ENCODE measurements around the gene DDO.
"Not testable (repeated sequence)": the region's sequence is repeated elsewhere in the genome, so short reads cannot be mapped to it uniquely, and the experiment has no call there.

DDO gene

GRCh38 chr6:110415086-110415916, at the start of gene DDO:
DDO (minus strand) TSS chr6:110415575; CDS start chr6:110413462, 2,113 bp downstream.
- no peak for DNase-seq

DNA sequence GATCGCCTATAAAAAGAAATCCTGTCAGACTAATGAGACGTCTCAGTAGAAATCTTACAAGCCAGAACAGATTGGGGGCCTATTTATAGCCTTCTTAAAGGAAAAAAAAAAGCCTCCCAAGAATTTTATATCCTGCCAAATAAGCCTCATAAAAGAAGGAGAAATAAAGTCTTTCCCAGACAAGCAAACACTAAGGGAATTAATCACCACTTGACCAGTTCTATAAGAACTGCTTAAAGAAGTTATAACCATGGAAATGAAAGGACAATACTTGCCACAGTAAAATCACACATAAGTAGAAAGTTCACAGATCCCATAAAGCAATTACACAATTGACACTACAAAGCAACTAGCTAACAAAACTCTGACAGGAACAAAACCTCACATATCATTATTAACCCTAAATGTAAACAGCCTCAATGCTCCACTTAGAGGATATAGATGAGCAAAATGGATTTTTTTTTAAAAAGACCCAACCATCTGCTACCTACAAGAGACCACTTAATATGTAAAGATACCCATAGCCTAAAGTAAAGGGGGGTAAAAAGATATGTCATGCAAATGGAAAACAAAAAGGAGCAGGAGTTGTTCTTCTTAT, 47.6 kb upstream of the DDO start:
- DNase-seq: no peak

DNA sequence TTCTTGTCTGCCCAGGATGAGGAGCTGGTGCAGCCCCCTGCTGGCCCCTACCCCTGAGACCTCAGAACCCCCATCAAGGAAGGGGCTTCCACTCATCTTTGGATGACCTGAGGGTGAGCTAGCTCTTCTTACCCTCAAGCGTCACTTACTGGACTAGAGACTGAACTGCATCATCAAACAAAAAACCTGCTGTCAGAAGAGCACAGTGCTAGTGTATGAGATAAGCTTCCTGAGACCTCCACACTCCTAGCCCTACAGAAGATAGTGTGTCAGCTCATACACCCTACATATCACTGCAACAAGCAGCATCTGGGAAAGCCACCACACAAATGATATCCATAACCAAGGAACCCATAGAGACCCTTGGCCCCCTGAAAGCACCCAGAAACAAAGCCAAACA, 46.0 kb upstream of the DDO start:
- no peak for DNase-seq

- DNase-seq: no peak
Measured at GRCh38 chr6:110459137-110459536, 43.8 kb upstream of the DDO start.

GRCh38 chr6:110458476-110458875, 43.1 kb upstream of the DDO start:
- DNase-seq: no peak

DNA sequence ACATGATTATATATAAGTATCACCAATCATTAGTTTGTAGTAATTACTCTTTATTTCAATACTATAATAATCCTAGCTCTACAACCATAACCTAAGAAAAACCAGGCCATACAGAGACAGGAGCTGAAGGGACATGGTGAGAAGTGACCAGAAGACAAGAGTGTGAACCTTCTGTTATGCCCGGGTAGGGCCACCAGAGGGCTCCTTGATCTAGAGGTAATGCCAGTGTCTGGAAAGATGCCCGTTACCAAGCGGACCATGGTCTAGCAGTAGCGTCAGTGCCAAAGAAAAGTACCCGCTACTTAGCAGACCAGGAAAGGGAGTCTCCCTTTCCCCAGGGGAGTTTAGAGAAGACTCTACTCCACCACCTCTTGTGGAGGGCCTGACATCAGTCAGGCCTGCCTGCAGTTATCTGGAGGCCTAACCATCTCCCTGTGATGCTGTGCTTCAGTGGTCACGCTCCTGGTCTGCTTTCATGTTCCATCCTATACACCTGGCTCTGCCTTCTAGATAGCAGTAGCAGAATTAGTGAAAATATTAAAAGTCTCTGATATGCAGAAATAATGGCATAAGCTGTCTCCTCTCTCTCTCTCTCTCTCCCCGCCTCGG, 42.3 kb upstream of the DDO start:
- not testable (repeated sequence) for DNase-seq

DNA sequence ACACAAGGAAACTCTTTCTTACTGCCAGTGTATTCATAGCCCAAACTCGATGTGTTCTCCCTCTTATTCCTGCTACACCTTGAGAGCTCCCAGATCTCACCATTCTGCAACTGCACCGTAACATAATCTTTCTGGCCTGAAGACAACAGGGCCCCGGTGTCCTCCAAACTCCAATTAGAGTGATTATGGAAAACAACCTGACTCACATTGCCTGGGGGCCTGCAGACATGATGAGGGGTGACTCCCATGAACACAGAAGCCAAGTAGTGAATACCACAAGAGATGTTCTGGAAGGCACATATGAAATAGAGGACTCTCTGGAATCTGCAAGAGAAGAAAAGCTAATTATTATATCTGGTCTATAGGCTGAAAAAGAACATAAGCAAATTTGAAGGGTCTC, 41.3 kb upstream of the DDO start:
- no peak for DNase-seq

DNA sequence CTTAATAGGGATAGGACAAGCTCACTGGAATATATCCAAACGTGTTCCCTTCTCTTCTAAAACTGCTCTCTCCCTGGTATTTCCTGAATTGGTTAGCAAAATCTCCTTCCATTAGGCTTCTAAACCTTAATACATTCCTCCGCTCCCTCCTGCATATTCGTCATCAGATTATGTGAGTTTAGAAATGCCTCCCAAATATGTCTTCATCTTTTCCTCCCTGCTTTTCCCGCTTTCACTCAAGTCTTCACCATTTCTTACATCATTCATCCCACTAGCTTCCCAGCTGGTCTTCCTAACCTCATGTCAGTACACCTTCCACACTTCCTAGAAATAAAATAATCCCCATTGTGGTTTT, 34.1 kb upstream of the DDO start:
- no peak for DNase-seq

GRCh38 chr6:110448846-110449540, 33.6 kb upstream of the DDO start:
- no peak for DNase-seq

- DNase-seq: no peak
Measured at GRCh38 chr6:110447761-110448160, 32.4 kb upstream of the DDO start.

DNA sequence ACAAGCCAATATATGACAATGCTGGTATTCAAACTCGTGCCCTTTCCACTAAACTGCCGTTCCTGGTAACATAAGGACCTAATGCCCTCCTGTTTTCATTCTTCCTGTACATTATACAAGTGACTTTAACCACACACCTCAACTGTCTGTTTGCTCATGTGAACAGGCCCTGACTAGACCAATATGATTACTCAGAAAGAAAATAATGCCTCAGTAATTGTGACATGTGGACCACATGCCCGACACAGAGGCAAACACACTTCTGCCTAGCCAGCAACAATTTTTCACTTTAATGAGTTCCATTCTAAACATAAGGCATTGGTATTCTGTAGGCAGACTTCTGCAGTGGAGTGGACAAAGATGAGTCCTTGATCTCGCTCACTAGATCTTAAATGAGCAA, 31.0 kb upstream of the DDO start:
- no peak for DNase-seq

- no peak for DNase-seq
Measured at GRCh38 chr6:110440026-110440425, 24.7 kb upstream of the DDO start.

DNA sequence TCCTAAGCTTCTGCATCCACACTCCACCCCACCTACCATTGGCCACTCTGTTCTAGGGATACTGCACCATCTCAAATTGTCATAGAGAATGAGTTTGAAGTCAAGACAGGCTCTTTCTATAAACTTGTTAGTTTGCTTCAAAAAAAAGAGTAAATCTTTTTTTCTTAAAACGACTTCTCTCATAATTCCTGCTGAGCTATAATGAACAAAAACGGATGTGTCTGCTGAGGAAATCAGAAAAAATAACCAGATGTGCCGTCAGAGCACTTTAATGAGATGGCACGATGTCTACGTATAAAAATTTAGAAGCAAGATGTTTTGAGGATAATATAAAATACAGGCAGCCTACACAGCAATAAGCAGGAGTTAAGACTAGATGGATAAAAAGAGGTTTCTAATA, 24.0 kb upstream of the DDO start:
- DNase-seq: no peak

- no peak for DNase-seq
Measured at GRCh38 chr6:110434961-110435602, 19.7 kb upstream of the DDO start.

DNA sequence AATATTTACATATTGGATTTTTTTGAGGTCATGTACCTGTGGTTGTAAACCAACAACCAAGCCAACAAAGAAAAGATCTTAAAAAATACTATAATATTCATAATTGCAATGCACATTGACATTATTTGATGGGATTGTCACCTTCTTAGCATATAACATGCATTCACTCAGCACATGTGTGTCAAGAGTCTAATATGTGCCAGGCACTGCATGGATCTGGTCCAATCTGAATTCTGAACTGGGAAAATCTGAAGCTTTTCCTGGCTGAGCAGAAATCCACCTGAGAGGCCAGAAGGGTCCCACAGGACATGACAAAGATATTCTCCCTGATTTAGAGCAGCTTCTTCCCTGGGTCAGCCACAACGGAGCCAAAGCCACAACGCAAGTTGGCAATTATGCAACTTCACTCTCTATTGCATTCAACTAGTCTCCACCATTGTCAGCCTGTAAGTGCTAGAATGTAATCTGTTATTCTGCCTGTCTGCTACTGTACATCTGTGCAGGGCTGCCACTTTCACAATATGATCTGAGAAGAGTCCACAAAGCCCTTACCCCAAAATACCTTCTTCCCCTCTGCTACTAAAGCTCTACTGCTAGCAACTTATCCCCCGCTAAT, 17.0 kb upstream of the DDO start:
- DNase-seq: no peak

DNA sequence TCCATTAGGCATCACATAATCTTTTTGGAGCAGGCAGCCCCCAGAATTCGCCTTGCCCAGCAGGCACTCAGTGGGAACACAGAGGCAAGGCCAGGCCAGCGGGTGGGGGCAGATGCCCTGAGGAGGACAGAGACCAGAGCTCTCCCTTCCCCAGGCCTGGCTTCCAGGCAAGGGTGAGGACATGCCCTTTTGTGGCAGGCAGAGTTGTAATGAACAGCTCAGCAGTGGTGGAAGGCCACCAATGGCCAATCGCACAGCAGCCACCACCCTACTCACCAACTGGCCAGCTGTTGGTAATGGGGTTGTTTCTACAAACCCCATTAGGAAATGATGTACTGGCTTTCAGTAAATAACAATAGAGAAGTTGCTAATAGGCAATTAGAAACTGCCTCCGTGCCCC, 15.4 kb upstream of the DDO start:
- no peak for DNase-seq

- DNase-seq: no peak
Measured at GRCh38 chr6:110430236-110430635, 14.9 kb upstream of the DDO start.

DNA sequence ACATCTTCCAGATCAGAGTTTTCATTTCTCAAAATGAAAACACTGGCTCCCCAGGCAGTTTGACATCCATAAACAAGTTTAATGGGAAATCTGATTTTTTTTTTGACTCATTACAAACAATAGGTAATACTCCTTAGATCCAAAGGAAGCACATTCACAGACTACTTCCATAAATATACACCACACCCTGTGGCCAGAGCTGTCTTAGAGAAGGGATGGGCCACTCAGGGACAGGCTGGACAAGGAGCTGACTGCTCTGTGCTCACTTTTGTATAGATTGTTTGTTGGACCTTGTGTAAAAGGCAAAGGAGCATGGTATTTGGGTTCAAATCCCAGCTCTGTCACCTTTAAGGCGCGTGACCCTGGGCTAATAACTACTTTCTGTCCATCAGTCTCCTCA, 12.8 kb upstream of the DDO start:
- no peak for DNase-seq

DNA sequence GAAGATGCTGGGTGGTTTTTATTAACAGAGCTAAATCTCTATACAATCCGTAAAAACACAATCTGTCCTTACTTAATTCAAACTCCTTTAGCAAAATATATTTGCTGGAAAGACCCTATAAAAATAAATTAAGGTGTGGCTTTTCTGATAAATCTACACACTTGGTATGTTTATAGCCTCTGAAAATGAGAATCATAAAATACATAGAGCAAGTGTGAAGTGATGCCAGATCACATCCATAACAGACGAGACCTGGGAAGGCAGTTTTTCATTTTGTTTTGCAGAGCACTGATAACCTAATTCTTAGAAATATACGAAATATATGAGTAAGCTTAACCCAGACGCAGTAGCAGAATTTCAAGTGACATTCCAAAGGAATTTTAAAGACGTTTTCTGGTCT, 10.4 kb upstream of the DDO start:
- no peak for DNase-seq

GRCh38 chr6:110422444-110422822, 7.1 kb upstream of the DDO start:
- no peak for DNase-seq

DNA sequence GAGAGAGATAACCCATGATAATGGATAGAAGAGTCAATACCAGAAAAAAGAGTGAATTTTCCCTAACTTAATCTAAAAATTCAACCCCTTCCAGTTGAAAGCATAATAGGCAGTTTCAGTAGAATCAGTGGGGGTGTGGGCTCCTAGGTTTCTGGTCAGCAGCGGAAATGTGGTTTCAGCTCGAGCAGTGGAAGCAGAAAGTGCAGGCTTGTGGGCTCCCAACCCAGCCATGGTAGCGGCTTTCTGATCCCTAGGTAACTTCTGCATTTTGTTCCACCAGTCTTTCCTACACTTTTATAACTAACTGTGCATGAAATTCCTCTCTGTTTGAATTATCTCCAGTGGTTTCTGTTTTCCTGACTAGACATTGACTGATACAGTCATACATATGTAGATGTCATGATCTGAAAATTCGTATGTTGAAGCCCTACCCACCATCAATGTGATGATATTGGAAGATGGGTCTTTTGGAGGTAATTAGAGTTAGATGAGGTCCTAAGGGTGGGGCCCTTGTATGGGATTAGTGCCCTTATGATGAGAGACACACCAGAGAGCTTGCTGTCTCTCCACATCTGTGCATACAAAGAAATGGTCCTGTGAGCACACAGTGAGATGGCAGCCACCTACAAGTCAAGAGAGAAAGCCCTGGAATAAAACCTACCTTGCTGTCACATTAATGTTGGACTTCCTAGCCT, 6.5 kb upstream of the DDO start:
- no peak for DNase-seq

- no peak for DNase-seq
Measured at GRCh38 chr6:110419028-110419739, 3.8 kb upstream of the DDO start.

Measured in SIG-M5 (cell line).